ENCODE data around the gene OSGEP. TPM values are rescaled to one million over a fixed set of nuclear protein-coding genes. Genes with fewer than 3 reads are reported as not detected.

Gene OSGEP
- total RNA-seq, 2 donors from 2014 or later: 54.2 to 71.7 TPM

DNA sequence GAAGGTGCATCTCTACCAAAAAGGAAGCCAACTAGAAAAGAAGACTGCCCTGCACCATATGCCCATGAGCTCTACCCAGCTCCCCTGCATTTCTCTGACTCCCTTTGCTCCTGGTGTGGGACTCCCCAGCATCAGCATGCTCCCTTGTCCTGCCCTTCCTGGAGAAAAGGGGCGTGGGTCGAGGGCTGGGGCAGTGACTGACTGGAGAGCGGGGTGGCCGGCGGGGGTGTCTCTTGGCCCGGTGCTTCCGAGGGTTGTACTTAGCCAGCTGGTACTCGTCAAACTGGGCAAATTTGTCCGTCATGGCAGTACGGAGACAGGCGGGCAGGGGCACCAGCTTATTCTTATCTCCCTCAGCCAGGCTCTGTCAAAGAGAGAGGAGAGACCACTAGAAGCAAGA, 51.1 kb downstream of the OSGEP start:
- DNase-seq (ENCODE audit: low spot score): no peak
- intact Hi-C loops (cut with DNase I): no loop called here
- no peaks in the 10 kb centered on the region for H3K4me1 ChIP-seq (replicated peaks)
- H3K36me3 ChIP-seq: peaks cover 9 to 16% of the 10 kb centered on the region in 2 donors
- WGBS: 92% methylated on average over 11 of the region's 11 CpGs
- no peaks in the 10 kb centered on the region for H3K27me3 ChIP-seq (replicated peaks; ENCODE audit: insufficient read depth)
- H3K27ac ChIP-seq: no peak overlapping the region
- H3K4me3 ChIP-seq: no peak overlapping the region
- no peak for TF ChIP-seq POLR2A (IDR thresholded peaks at IDR 0.05)
- TF ChIP-seq POLR2AphosphoS5 (IDR thresholded peaks at IDR 0.05): no peak
- TF ChIP-seq, protein P1, sequence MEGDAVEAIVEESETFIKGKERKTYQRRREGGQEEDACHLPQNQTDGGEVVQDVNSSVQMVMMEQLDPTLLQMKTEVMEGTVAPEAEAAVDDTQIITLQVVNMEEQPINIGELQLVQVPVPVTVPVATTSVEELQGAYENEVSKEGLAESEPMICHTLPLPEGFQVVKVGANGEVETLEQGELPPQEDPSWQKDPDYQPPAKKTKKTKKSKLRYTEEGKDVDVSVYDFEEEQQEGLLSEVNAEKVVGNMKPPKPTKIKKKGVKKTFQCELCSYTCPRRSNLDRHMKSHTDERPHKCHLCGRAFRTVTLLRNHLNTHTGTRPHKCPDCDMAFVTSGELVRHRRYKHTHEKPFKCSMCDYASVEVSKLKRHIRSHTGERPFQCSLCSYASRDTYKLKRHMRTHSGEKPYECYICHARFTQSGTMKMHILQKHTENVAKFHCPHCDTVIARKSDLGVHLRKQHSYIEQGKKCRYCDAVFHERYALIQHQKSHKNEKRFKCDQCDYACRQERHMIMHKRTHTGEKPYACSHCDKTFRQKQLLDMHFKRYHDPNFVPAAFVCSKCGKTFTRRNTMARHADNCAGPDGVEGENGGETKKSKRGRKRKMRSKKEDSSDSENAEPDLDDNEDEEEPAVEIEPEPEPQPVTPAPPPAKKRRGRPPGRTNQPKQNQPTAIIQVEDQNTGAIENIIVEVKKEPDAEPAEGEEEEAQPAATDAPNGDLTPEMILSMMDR (IDR thresholded peaks at IDR 0.05): no peak
- no peaks in the 10 kb centered on the region for H3K9me3 ChIP-seq

DNA sequence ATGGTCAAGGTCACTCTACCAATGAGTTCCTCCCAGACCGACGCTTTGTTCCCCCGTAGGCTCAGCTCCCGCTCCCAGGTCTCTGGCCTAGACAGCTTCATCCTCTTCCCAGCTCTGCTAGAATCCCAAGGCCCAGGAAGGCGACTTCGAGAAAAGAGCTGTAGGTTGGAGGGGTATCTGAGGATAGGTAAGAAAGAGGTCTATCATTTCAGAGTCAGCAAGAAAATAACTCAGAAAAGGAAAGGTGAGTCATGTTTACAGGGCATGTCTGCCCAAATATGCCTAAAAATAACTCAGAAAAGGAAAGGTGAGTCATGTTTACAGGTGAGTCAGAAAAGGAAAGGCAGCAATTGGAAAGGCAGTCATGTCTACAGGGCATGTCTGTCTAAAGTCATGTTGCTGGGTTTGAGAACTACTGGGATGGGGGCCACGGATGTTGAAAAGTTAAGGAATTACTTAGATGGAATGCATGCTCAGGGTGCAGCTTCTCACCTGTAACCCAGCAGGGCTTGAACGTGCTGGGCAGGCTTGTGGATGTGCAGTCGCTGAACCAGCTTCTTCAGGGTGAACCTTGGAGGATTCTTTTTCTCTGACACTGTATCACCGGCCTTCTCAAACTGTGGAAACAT, 53.5 kb downstream of the OSGEP start:
- Histone ChIP-seq H3K36me3 (peaks cover 1 to 9% of the 10 kb centered on the region in 2 donors), H3K4me1 (replicated peaks) (no peaks in the 10 kb centered on the region), H3K9me3 (no peaks in the 10 kb centered on the region), H3K4me3 (no peak overlapping the region), H3K27me3 (replicated peaks; ENCODE audit: insufficient read depth) (no peaks in the 10 kb centered on the region), H3K27ac (no peak overlapping the region)
- intact Hi-C loops (cut with DNase I): no loop called here
- WGBS: 88% methylated on average over 10 of the region's 10 CpGs
- no peak for TF ChIP-seq POLR2AphosphoS5 (IDR thresholded peaks at IDR 0.05)
- no peak for TF ChIP-seq POLR2A (IDR thresholded peaks at IDR 0.05)
- TF ChIP-seq, protein P1 (IDR thresholded peaks at IDR 0.05): no peak
- no peak for DNase-seq (ENCODE audit: low spot score)

DNA sequence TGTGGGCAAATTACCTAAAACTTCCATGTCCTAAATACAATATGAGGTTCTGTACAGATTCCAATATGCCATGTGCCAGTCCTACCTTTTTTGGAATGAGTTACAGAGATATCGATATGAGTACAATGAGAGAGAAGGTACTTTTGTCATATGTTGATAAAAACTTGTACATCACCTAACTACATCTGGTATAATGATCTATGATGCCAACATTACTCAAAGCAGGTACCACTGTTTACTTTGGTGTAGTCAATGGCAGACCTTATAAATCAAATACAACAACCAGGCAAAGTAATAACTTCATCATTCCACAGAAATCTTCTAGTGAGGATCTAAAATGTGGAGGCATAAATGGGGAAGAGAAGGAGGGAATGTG, 54.0 kb downstream of the OSGEP start:
- H3K4me1 ChIP-seq (replicated peaks): no peaks in the 10 kb centered on the region
- no peak overlapping the region for H3K27ac ChIP-seq
- no peak overlapping the region for H3K4me3 ChIP-seq
- intact Hi-C loops (cut with DNase I): no loop called here
- peaks cover 0 to 12% of the 10 kb centered on the region in 2 donors for H3K36me3 ChIP-seq
- DNase-seq (ENCODE audit: low spot score): no peak
- 100% methylated on average over 1 of the region's 1 CpG for WGBS
- no peaks in the 10 kb centered on the region for H3K27me3 ChIP-seq (replicated peaks; ENCODE audit: insufficient read depth)
- H3K9me3 ChIP-seq: no peaks in the 10 kb centered on the region
- TF ChIP-seq POLR2AphosphoS5 (IDR thresholded peaks at IDR 0.05): no peak

DNA sequence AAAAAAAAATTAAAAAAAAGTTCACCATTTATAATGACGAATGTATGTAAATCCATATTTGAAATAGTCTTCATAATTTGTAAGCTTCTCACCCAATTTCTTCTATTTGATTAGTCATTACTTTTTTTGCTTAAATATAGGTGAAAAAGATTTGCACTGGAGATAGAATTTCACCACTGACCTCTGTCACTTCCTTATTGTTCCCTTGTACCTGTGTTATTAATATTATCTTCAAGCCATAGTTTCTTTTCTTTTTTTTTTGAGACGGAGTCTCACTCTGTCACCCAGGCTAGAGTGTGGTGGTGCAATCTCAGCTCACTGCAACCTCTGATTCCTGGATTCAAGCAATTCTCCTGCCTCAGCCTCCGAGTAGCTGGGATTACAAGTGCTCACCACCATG, 57.1 kb downstream of the OSGEP start:
- intact Hi-C loops (cut with DNase I): no loop called here
- 87% methylated on average over 3 of the region's 3 CpGs for WGBS
- Histone ChIP-seq H3K27ac (no peak overlapping the region), H3K4me1 (replicated peaks) (no peaks in the 10 kb centered on the region), H3K36me3 (peaks cover 0 to 18% of the 10 kb centered on the region in 2 donors), H3K9me3 (no peaks in the 10 kb centered on the region), H3K4me3 (no peak overlapping the region), H3K27me3 (replicated peaks; ENCODE audit: insufficient read depth) (no peaks in the 10 kb centered on the region)
- no peak for DNase-seq (ENCODE audit: low spot score)
- TF ChIP-seq POLR2A (IDR thresholded peaks at IDR 0.05) (no peak), POLR2AphosphoS5 (IDR thresholded peaks at IDR 0.05) (no peak)
- TF ChIP-seq, protein P1 (IDR thresholded peaks at IDR 0.05): no peak

Small RNAs within 50 kb of the gene (small RNA-seq; reads per million reads assigned to genes)
- gene RNA5SP382: 0.91 to 0.93 reads per million in 2 donors

Other genes starting within 250 kb of the OSGEP start
- not detected for gene OR11H6, start 231.1 kb downstream of the OSGEP start, total RNA-seq
- gene OR11H7, start 225.8 kb downstream of the OSGEP start, total RNA-seq: not detected
- gene OR11H4, start 215.5 kb downstream of the OSGEP start, total RNA-seq: not detected
- gene TTC5, start 148.9 kb downstream of the OSGEP start, total RNA-seq: 10 to 100 TPM; 11.1 to 18.5 TPM
- gene CCNB1IP1, start 121.5 kb downstream of the OSGEP start, total RNA-seq: 10 to 100 TPM; 34.6 to 47.8 TPM
- 10 to 100 TPM; 10.7 to 23.1 TPM for gene PARP2, start 111.2 kb downstream of the OSGEP start, total RNA-seq
- gene TEP1, start 41.3 kb downstream of the OSGEP start, total RNA-seq: 10 to 100 TPM; 25.8 to 31.0 TPM
- gene KLHL33, start 18.6 kb downstream of the OSGEP start, total RNA-seq: 1 to 10 TPM in 1 of 2 donors, under 1 TPM in 1; 0.77 to 1.7 TPM
- gene APEX1, start 414 bp upstream of the OSGEP start, total RNA-seq: 100 to 1,000 TPM; 113 to 178 TPM
- 10 to 100 TPM; 24.8 to 37.8 TPM for gene PIP4P1, start 6.6 kb upstream of the OSGEP start, total RNA-seq
- gene PNP, start 14.6 kb upstream of the OSGEP start, total RNA-seq: 10 to 100 TPM; 14.2 to 20.3 TPM
- 1 to 10 TPM in 1 of 2 donors, not detected in 1; 1.4 TPM for gene RNASE10, start 50.7 kb upstream of the OSGEP start, total RNA-seq
- not detected for gene RNASE9, start 106.2 kb upstream of the OSGEP start, total RNA-seq
- 1 to 10 TPM in 1 of 2 donors, not detected in 1; 1.0 TPM for gene RNASE11, start 133.2 kb upstream of the OSGEP start, total RNA-seq
- not detected for gene RNASE12, start 136.6 kb upstream of the OSGEP start, total RNA-seq
- gene OR6S1, start 186.9 kb upstream of the OSGEP start, total RNA-seq: not detected
- gene RNASE4, start 229.7 kb upstream of the OSGEP start, total RNA-seq: 100 to 1,000 TPM in 1 of 2 donors, 10 to 100 TPM in 1; 71.6 to 150 TPM
- gene ANG, start 234.0 kb upstream of the OSGEP start, total RNA-seq: 10 to 100 TPM; 58.6 to 78.2 TPM